Nephron (organoid): ENCODE measurements around the gene PLCL2.

Experiments
- H3K27ac Mint-ChIP-seq, 3 experiments: 2 replicates each; pipeline ENCODE4 v1.8.0; 2020; ENCODE audit warnings: mixed read lengths in 3 of 3, mild to moderate bottlenecking in 2 of 3, moderate library complexity in 1 of 3
- H3K27me3 Mint-ChIP-seq: 2 replicates; pipeline ENCODE4 v1.8.0; 2021; ENCODE audit warnings: low read depth, mild to moderate bottlenecking, moderate library complexity, mixed read lengths
- H3K36me3 Mint-ChIP-seq: 2 replicates; pipeline ENCODE4 v1.8.0; 2020; ENCODE audit warnings: low read depth, mixed read lengths
- H3K4me1 Mint-ChIP-seq: 2 replicates; pipeline ENCODE4 v1.8.0; 2020; ENCODE audit warnings: mixed read lengths
- H3K4me3 Mint-ChIP-seq, 3 experiments: 2 replicates each; pipeline ENCODE4 v1.8.0; 2020; ENCODE audit warnings: mild to moderate bottlenecking in 3 of 3, mixed read lengths in 3 of 3, moderate library complexity in 2 of 3
- H3K9me3 Mint-ChIP-seq: 2 replicates; pipeline ENCODE4 v1.8.0; 2020; ENCODE audit warnings: mixed read lengths
- TF ChIP-seq, protein P1 (sequence below), 3 experiments: fragments of 200-600 bp; sonication (generic); IDR thresholded peaks; one replicate each; pipeline ENCODE4 v1.5.0; 2021; ENCODE audit warnings: antibody characterized with exemption in 3 of 3; ENCODE audit not compliant: unreplicated experiment in 3 of 3

Gene PLCL2

DNA sequence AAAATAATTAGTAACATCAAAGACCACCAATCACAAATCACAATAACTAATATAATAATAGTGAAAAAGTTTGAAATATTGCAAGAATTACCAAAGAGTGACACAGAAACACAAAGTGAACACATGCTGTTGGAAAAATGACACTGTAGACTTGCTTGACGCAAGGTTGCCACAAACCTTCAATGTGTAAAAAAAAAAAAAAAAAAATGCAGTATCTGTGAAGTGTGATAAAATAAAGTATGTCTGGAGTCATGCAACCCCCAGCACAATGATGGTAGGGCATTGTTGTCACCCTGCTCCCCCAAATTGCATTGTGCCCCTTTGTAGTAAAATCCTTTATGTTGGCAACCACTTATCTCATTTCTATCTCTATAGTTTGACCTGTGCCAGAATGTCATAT, 190.6 kb downstream of the PLCL2 start:
- Mint-ChIP-seq H3K4me1 (peaks cover 4% of the 10 kb centered on the region), H3K36me3 (peaks cover 30% of the 10 kb centered on the region), H3K27ac (no peak overlapping the region), H3K9me3 (peaks cover 4% of the 10 kb centered on the region), H3K4me3 (no peak overlapping the region), H3K27me3 (no peaks in the 10 kb centered on the region)
- TF ChIP-seq, protein P1, sequence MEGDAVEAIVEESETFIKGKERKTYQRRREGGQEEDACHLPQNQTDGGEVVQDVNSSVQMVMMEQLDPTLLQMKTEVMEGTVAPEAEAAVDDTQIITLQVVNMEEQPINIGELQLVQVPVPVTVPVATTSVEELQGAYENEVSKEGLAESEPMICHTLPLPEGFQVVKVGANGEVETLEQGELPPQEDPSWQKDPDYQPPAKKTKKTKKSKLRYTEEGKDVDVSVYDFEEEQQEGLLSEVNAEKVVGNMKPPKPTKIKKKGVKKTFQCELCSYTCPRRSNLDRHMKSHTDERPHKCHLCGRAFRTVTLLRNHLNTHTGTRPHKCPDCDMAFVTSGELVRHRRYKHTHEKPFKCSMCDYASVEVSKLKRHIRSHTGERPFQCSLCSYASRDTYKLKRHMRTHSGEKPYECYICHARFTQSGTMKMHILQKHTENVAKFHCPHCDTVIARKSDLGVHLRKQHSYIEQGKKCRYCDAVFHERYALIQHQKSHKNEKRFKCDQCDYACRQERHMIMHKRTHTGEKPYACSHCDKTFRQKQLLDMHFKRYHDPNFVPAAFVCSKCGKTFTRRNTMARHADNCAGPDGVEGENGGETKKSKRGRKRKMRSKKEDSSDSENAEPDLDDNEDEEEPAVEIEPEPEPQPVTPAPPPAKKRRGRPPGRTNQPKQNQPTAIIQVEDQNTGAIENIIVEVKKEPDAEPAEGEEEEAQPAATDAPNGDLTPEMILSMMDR (IDR thresholded peaks at IDR 0.05; ENCODE audit: unreplicated experiment in 3 of 3), result no peak

DNA sequence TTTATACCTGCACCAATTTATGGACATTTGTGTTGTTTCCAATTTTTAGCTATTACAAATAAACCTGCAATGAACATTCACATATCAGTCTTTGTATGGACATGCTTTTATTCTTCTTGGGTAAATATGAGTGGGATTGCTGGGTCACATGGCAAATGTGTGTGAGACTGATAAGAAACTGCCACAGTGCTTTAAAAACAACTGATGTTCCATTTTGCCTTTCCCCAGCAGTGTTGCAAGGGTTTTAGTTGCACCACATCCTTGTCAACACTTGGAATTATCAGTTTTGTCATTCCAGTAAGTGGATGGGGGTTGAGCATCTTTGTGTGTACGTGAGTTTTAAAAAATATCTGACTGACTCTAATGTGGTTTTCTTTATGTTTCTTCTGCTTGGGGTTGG, 191.2 kb downstream of the PLCL2 start:
- H3K27ac Mint-ChIP-seq, result no peak overlapping the region
- peaks cover 4% of the 10 kb centered on the region for H3K9me3 Mint-ChIP-seq
- H3K4me1 Mint-ChIP-seq, result no peaks in the 10 kb centered on the region
- TF ChIP-seq, protein P1 (IDR thresholded peaks at IDR 0.05; ENCODE audit: unreplicated experiment in 3 of 3), result no peak
- H3K27me3 Mint-ChIP-seq, result no peaks in the 10 kb centered on the region
- H3K36me3 Mint-ChIP-seq, result peaks cover 30% of the 10 kb centered on the region
- H3K4me3 Mint-ChIP-seq, result no peak overlapping the region

DNA sequence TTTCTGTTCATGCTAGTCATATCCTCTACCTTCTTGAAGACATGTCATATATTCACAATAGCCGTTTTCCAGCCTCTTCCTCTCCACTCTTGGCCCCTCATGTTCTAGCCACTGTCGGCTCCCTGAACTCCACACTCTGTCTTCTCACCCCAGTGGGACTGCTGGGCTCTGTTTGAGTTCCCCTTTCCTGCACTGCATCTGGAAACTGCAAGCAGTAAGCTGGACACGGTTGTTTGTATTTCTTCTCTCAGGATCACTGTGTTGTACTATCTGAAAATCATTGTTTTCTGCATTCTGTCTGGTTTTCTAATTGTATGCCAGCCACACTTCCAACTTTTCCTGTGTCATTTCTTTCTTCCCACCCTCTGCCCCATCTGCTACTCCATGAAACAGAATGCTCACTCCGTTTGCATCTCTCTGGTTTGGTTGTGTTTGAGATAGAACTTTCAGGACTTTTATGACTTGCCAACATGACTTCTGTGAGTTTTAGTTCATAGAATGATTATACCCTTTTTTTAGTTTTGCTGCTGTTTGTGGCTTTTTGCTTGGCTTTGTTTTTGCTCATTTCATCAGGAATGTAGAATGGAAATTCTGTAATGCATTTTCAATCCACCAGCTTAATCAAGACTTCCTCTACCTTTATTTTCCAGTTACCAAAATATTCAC, 192.3 kb downstream of the PLCL2 start:
- TF ChIP-seq, protein P1 (IDR thresholded peaks at IDR 0.05; ENCODE audit: unreplicated experiment in 3 of 3), result no peak
- H3K9me3 Mint-ChIP-seq, result peaks cover 4% of the 10 kb centered on the region
- H3K27ac Mint-ChIP-seq, result no peak overlapping the region
- no peak overlapping the region for H3K4me3 Mint-ChIP-seq
- H3K36me3 Mint-ChIP-seq, result peaks cover 30% of the 10 kb centered on the region
- no peaks in the 10 kb centered on the region for H3K27me3 Mint-ChIP-seq
- H3K4me1 Mint-ChIP-seq, result no peaks in the 10 kb centered on the region

DNA sequence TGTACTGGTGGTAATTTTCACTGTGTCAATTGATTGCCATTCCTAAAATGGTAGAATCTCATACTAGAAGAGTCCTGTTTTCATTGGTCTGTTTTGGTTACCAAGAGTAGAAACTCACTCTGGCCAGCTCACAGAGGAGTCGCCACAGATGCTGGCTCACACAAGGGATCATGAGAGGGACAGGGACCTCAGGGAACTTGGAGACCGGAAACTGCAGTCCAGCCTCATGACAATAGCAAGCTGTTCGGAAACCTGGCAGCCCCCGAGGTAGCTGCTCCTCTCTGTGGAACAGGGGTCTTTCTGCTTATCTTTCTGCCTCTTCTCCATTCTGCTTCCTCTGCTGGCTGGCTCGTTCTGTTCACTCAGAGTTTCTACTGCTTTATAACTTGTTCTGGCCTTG, 192.9 kb downstream of the PLCL2 start:
- Mint-ChIP-seq H3K4me1 (no peaks in the 10 kb centered on the region), H3K27me3 (no peaks in the 10 kb centered on the region), H3K4me3 (no peak overlapping the region), H3K27ac (peak overlapping the region in 1 of 3 experiments; percentile 3), H3K36me3 (peaks cover 30% of the 10 kb centered on the region), H3K9me3 (peaks cover 4% of the 10 kb centered on the region)
- TF ChIP-seq, protein P1 (IDR thresholded peaks at IDR 0.05; ENCODE audit: unreplicated experiment in 3 of 3), result no peak

DNA sequence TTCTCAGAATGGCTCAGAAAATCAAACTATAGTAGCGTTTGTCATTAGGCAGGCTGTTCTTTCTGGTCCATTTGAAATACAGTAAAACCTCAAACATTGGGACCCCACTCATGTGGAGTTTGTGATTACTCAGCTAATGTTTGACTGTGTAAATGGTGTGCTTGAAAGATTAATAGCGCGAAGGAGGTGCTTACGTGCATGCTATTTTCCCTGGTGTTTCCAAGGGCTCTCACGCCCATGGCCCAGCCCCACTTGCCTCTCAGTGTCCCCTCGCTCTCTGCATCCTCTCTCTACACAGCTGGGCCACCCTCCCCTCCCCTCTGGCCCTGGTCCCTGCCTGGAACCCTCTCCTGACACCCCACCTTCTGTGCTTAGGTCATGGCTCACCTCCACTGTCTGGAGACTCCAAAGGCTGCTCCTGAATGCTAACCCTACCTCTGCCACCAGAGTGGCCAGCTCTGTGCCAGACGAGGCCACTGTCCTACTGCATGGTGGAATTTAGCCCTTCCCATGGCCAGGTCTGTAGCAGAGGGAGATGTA, 194.2 kb downstream of the PLCL2 start:
- TF ChIP-seq, protein P1 (IDR thresholded peaks at IDR 0.05; ENCODE audit: unreplicated experiment in 3 of 3), result no peak
- H3K4me1 Mint-ChIP-seq, result no peaks in the 10 kb centered on the region
- no peak overlapping the region for H3K27ac Mint-ChIP-seq
- H3K27me3 Mint-ChIP-seq, result no peaks in the 10 kb centered on the region
- no peak overlapping the region for H3K4me3 Mint-ChIP-seq
- H3K36me3 Mint-ChIP-seq, result peaks cover 40% of the 10 kb centered on the region
- H3K9me3 Mint-ChIP-seq, result peaks cover 13% of the 10 kb centered on the region

DNA sequence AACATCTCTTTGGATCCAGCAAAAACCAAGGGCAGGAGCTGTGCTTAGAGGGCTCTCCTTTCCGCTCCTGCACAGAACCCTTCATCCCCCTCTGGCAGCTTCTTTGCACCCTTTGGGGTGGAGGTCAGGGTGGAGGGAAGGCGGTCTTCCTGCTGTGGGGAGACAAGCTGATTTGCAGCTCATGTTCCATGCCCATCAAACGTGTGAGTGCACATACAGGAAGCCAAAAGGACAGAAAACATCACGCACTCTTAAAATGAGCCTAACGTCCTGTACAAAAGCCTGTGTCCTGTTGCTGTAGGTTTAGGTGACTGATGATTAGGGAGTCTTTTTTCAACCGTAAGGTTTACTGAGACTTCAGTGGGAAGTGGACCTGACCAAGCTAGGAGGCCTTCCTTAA, 195.2 kb downstream of the PLCL2 start:
- Mint-ChIP-seq H3K27ac (no peak overlapping the region), H3K4me1 (no peaks in the 10 kb centered on the region), H3K27me3 (no peaks in the 10 kb centered on the region), H3K36me3 (peaks cover 48% of the 10 kb centered on the region), H3K9me3 (peaks cover 21% of the 10 kb centered on the region), H3K4me3 (no peak overlapping the region)
- TF ChIP-seq, protein P1 (IDR thresholded peaks at IDR 0.05; ENCODE audit: unreplicated experiment in 3 of 3), result no peak
